GM18907 (cell line): ENCODE results near the gene CHAF1A.

Experiments used
- ATAC-seq: cut with Tn5 transposase; IDR thresholded peaks from one replicate; pipeline ENCODE4 v1.9.1; 2021; ENCODE audit warnings: mild to moderate bottlenecking, moderate library complexity; ENCODE audit not compliant: unreplicated experiment

Gene CHAF1A

GRCh38 chr19:4378886-4379285, 23.6 kb upstream of the CHAF1A start:
- no peak for ATAC-seq

DNA sequence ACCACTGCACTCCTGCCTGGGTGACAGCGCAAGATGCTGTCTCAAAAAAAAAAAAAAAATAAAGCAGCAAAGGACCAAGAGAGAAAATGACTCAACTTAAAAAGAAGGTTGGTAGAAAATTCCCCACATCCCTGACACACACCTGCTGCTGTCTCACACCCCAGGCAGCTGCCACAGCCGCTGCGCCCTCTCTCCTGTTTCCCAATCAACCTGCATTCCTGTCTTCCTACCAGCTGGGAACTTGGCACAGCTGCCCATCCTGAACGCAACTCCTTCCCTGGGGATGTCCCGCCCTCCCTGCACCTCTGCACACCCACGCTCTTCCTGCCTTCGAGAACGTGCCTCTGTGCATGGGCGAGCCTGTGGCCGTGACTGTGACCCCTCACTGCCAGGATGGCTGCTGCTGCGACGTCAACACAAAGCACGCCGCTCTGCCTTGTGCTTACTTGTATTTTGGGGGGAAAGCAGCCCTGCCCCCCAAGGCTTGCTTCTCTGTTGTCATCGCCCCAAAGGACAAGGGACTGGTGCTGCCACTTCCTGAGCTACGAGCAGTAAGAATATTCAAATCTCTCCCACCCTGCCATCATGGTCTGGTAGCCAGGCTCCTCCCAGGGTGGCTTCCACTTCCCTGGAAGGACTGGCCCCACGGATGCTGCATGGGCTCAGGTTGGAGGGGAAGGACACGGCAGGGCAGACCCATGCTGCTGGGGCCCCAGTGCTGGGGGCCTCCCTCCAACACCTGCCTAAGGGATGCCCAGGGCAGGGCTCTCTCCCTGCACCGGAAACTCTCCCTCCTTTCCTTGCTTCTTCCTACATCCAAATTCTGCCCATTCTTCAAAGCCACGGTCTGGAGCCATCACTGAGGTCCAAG, 22.8 kb upstream of the CHAF1A start:
- peak; percentile 33 for ATAC-seq

GRCh38 chr19:4380254-4380727, 22.1 kb upstream of the CHAF1A start:
- ATAC-seq, result no peak

DNA sequence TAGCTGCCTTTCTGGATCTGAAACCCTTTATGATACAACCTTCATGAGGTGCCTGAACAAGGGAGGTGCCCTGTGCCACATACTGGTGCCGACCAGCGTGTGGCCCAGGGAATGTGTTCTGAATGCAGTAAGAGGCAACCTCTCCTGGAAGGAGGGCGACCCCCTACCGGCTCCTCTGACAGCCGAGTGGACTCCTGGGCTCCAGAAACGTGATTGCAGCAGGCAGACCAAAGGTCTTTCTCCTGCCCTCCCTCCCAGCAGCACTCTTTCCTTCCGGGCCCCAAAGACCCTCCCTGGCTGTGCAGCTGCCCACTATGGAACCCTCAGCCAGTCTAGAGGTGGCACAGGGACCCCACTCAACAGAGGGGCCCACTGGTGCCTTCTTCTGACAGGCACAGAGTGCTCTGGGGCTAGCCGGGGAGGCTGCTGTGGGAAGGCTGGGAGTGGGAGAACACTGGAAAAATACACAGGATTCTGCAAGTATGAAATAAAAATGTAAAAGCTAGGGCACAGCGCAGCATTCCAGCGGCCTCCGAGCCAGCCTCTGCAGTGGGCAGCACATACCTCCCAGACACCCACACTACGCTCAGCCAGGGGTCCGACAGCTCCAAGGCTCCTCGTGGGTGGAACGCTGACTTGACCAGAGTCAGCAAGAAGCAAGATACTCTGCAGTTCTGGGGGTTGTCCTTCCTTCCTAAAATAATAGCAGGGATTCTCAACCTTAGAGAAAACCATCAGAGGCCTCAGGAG, 17.0 kb upstream of the CHAF1A start:
- ATAC-seq, result no peak

- no peak for ATAC-seq
Measured at GRCh38 chr19:4386041-4386782, 16.2 kb upstream of the CHAF1A start.

GRCh38 chr19:4388337-4389063, 13.9 kb upstream of the CHAF1A start:
- ATAC-seq, result no peak

DNA sequence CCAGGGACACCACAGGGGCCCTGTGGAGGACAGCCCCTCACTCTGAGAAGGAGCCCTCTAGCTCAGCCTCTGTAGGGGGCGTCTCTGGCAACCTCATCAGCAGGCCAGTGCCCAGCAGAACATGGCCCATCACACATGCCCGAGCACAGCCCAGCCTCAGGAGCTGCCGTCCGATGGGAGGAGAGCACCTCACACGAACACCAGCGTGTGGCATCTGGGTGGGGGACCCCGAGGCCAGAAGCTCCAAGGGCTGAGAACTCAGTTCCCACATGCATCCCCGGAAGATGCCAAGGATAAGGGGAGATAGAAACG, 13.4 kb upstream of the CHAF1A start:
- ATAC-seq, result no peak

- ATAC-seq, result no peak
Measured at GRCh38 chr19:4389511-4390016, 12.9 kb upstream of the CHAF1A start.

DNA sequence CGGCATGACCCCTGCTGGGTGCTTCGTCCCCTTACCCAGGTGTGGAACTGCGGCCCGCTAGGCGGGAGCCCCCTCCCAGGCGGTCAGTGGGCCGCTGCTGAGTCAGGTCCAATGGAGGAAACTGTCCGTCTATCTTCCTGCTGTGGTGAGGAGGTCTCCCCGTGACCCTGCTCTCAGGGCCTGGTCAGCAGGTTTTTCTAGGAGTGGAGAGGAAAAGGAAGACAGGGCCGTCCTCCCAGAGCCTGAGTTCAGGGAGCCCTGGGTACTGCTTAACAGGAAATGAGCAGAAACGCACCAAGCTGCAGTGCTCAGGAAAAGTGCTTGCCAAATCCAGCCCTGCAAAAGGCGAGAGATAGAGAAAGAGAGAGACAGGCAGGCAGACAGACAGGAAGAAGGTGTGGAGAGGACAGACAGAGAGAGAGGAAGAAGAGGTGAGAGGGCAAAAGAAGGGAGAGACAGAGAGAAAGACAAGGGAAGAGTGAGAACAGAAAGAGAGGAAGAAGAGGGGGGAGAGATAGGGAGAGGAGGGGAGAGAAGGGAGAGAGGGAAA, 12.3 kb upstream of the CHAF1A start:
- no peak for ATAC-seq

- ATAC-seq, result no peak
Measured at GRCh38 chr19:4390567-4391305, 11.7 kb upstream of the CHAF1A start.

- ATAC-seq, result no peak
Measured at GRCh38 chr19:4391306-4391693, 11.1 kb upstream of the CHAF1A start.

DNA sequence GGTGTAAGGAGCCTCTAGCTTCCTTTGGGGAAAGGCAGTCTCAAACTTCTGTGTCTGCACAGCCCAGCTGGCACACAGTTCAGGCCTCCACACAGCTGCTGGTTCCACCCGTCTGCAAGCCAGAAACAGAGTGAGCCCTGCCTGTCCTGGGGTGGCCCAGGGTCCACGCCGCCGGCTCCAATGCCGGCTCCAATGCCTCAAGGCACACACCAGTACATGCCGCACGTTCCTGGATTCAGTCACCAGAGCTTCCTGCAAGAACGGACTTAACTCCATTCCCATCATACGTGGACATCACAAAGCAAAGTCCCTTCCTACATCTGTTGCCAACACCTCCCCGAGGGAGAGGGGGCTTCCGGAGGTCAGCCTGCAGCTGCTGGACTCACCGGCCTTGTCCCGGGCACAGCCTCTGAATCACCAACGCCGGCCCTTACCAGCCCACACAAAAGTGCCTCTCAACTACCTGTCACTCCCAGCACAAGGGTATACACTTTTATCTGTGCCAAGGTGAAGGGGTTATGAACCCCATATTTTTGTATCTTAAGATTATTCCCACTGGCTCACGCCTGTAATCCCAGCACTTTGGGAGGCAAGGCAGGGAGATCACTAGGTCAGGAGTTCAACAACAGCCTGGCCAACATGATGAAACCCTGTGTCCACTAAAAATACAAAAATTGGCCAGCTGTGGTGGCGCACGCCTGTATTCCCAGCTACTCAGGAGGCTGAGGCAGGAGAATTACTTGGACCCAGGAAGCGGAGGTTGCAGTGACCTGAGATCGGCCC, 10.5 kb upstream of the CHAF1A start:
- no peak for ATAC-seq

DNA sequence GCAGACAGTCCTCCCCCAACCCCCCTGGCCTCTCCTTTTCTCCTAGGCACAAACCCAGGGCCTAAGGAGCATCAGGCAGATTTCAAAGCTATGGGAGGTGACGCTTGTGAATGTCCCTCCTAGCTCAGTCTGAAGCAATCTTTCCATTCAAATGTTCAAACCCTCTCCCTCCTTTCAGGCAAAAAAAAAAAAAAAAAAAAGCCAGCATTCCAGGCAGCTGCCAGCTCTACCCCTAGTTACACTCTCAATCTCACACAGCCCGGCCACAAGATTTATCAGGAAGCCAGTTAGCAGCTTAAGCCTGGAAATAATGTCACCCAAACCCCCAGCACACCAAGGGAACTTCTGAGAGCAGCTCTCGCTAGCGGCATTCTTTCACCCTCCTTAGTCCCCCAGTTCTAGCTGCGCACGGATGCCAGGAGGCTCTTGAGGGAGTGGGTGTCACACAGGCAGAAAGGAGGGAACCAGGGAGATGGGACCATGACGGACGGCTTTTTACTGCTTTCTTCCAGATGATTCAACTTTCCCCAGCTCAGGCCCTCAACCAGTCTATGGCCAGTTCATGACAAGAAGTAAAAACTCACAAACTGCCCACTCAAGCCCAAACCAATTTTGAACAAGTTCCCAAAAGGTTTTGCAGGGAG, 8.4 kb upstream of the CHAF1A start:
- no peak for ATAC-seq

DNA sequence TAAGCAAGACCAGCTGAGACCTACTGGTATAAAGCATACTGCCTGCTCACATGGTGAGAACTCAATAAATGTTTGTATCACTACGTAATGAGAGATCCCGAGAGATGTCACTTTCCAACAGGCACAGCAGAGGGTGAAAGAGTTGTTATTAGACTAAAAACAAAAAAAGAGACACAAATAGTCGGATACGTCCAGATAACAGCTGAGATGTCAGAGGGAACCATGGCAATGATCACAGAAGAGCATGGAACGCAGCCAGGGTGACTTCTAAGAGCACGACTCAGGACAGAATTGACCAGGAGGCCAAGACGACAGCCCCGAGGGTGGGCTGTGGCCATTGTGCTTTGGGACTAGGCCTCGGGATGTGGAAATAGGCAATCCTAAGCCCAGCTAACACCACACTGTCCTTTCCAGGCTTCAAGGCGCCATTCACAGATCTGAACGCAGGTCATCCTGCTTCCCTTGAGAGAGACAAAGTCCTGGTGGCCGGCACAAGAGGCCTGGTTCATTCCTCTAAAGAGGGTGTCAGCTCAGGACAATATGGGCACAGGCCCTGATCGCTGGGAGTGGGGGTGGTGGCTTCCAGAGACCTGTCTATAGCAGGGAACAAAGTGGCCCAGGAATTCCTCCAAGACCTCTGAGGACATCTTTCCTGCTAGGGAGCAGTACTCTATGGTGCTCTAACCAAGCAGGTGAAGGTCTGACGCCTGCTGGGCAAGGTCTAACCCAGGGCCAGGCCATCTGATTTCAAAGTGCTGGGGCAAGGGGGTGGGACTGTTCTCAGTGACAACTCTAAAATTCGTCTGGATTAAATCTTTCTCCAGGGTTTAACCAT, 5.3 kb upstream of the CHAF1A start:
- ATAC-seq, result no peak

- ATAC-seq, result peak; percentile 15
Measured at GRCh38 chr19:4399812-4400134, 2.7 kb upstream of the CHAF1A start.

GRCh38 chr19:4400135-4400936, 2.1 kb upstream of the CHAF1A start, which contains the start of gene SH3GL1:
Gene SH3GL1 (minus strand): TSS chr19:4400547. CDS start chr19:4400368, 179 bp downstream.
- ATAC-seq, result peak; percentile 66

- no peak for ATAC-seq
Measured at GRCh38 chr19:4401769-4402170, 670 bp upstream of the CHAF1A start.
